GM06990 (cell line): Measurements from ENCODE around the gene AGO1.

ENCODE experiments used
- DNase-seq: peaks from one replicate; pipeline ENCODE4 v3.0.0-alpha.2; 2011; ENCODE audit not compliant: insufficient read length; ENCODE audit errors: extremely low read depth
- H3K27me3 ChIP-seq: replicated peaks from 2 replicates; pipeline ENCODE4 v1.6.0; 2011; ENCODE audit warnings: low read length; ENCODE audit not compliant: control insufficient read depth, insufficient read depth
- H3K36me3 ChIP-seq: 2 replicates; pipeline ENCODE4 v1.5.1; 2011; ENCODE audit warnings: low read length; ENCODE audit not compliant: control insufficient read depth, insufficient read depth
- H3K4me3 ChIP-seq: replicated peaks from 2 replicates; pipeline ENCODE4 v1.5.1; 2011; ENCODE audit warnings: low read depth, mild to moderate bottlenecking, control low read depth, low read length
- CTCF ChIP-seq: IDR thresholded peaks from 2 replicates; pipeline ENCODE4 v1.5.1; 2011; ENCODE audit warnings: low read length, control low read depth, mild to moderate bottlenecking, inconsistent platforms; ENCODE audit not compliant: insufficient read depth, poor library complexity, severe bottlenecking

AGO1 gene

DNA sequence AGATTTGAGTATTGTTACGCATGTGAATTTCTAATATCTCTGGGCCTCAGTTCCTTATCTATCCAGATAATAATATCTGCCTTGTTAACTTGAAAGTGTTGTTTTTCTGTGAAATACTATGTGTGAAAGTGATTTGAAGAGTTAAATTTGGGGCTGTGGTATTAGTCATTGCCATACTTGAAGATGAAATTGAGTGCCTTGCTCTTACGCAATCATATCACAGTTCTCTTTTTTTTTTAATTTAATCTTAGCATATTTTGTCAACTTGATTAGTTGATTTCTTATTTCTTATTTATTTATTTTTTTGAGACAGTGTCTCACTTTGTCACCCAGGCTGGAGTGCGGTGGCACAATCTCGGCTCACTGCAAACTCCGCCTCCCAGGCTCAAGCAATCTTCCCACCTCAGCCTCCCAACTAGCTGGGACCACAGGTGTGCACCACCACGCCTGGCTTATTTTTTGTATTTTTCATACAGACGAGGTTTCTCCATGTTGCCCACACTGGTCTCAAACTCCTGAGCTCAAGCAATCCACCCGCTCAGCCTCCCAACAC, 44.2 kb upstream of the AGO1 start:
- Histone ChIP-seq H3K4me3 (no peak overlapping the region), H3K27me3 (no peaks in the 10 kb centered on the region), H3K36me3 (no peaks in the 10 kb centered on the region)
- no peak for DNase-seq
- no peak for TF ChIP-seq CTCF

DNA sequence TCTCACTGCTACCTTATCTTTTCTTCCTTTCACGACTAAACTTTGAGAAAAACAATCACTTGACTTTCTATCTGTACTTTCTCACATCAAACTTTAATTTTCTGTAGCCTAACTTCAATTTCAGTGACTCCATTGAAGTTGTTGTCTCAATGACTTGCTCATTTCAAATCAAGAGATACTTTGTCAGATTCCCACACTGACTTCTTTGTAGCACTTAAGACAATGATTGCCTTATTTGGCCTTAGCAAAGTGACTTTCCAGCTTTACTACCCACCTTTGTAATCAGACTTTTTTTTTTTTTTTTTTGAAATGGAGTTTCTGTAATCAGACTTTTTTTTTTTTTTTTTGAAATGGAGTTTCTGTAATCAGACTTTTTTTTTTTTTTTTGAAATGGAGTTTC, 38.2 kb upstream of the AGO1 start:
- Histone ChIP-seq H3K27me3 (no peaks in the 10 kb centered on the region), H3K4me3 (no peak overlapping the region), H3K36me3 (no peaks in the 10 kb centered on the region)
- no peak for DNase-seq
- no peak for TF ChIP-seq CTCF

DNA sequence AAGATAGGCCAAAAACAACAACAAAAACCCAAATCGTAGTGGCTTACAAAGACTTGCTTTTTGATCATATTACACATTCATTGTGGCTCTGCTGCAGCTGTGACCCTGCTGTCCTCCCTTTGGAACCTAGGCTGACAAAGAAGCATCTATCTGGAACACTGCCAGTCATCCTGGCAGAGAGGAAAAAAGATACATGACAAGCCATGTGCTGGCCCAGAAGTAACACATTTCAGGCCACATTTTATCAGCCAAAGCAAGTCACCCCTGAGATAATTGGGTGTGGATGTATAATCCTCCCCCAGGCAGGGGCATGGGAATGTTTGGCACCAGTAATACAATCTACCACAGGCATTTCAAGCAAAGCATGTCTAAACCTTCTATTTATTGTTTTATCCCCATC, 37.2 kb upstream of the AGO1 start:
- no peaks in the 10 kb centered on the region for H3K27me3 ChIP-seq
- no peak overlapping the region for H3K4me3 ChIP-seq
- no peak for TF ChIP-seq CTCF
- no peaks in the 10 kb centered on the region for H3K36me3 ChIP-seq
- no peak for DNase-seq

DNA sequence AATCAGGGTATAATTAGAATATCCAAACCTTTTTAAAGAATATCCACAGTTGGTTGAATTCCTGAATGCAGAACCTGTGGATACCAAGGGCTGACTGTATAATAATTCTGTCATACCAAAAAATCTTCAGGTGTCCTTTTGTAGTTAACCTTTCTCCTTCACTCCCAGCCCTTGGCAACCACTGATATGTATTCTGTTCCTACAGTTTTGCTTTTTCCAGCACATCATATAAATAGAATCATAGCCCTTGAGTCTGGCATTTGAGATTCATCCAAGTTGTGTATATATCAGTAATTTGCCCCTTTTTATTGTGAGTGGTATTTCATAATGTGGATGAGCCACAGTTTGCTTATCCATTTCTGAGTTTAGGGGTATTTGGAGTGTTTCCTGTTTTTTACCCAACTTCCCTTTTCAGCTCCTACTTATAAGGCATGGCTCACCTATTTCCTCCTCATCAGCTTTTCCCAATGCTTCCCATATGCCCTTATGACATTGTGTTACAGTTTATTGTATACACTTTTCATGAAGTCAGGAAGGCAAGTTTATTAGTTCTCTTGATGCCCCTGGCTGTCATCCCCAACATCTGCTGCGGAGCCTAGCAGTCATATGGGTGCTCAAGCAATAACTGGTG, 35.0 kb upstream of the AGO1 start:
- no peak for TF ChIP-seq CTCF
- no peaks in the 10 kb centered on the region for H3K36me3 ChIP-seq
- no peak overlapping the region for H3K4me3 ChIP-seq
- no peak for DNase-seq
- H3K27me3 ChIP-seq = no peaks in the 10 kb centered on the region

- Histone ChIP-seq H3K36me3 (no peaks in the 10 kb centered on the region), H3K27me3 (no peaks in the 10 kb centered on the region), H3K4me3 (no peak overlapping the region)
- no peak for TF ChIP-seq CTCF
- no peak for DNase-seq
These were observed 33.0 kb upstream of the AGO1 start for GRCh38 chr1:35850051-35850450.

DNA sequence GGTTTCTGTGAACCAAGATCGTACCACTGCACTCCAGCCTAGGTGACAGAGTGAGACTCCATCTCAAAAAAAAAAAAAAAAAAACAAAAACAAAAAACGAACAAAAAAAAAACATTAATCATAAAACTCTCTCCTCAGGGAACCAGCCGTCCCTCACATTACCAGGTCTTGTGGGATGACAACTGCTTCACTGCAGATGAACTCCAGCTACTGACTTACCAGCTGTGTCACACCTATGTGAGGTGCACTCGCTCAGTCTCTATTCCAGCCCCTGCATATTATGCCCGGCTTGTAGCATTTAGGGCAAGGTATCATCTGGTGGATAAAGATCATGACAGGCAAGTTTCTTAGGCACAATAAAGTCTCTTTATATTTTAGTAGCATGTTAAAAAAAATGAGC, 32.3 kb upstream of the AGO1 start:
- no peak for DNase-seq
- Histone ChIP-seq H3K36me3 (no peaks in the 10 kb centered on the region), H3K27me3 (no peaks in the 10 kb centered on the region), H3K4me3 (no peak overlapping the region)
- no peak for TF ChIP-seq CTCF
